Lung (tissue), 12 donors: Measurements from ENCODE around the gene DENND1A. TPM values are rescaled to one million over a fixed set of nuclear protein-coding genes. Genes with fewer than 3 reads are reported as not detected.

Experiments used
- ATAC-seq: fragments of 200-7000 bp; cut with Tn5 transposase; one replicate; pipeline ENCODE4 v1.9.1; 2020; ENCODE audit warnings: moderate number of reproducible peaks; ENCODE audit not compliant: insufficient read depth, low FRiP score
- DNase-seq, 3 donors: peaks; one replicate each; pipeline ENCODE4 v3.0.0-alpha.2; 2013 to 2017
- H3K27ac ChIP-seq, 2 donors: one replicate each; pipeline ENCODE4 v1.5.1; 2013; ENCODE audit warnings: mild to moderate bottlenecking in 2 of 2, moderate library complexity in 2 of 2, control low read depth in 1 of 2, inconsistent platforms in 1 of 2, low read depth in 1 of 2, low read length in 1 of 2
- H3K27me3 ChIP-seq, 3 donors: one replicate each; pipeline ENCODE4 v1.5.1; 2013; ENCODE audit warnings: low read length in 2 of 3; ENCODE audit not compliant: control insufficient read depth in 3 of 3, insufficient read depth in 3 of 3
- H3K36me3 ChIP-seq, 4 donors: one replicate each; pipeline ENCODE4 v1.5.1; 2013; ENCODE audit warnings: low read length in 4 of 4, mild to moderate bottlenecking in 1 of 4, moderate library complexity in 1 of 4; ENCODE audit not compliant: control insufficient read depth in 4 of 4, insufficient read depth in 4 of 4
- H3K4me1 ChIP-seq, 5 donors: one replicate each; pipeline ENCODE4 v1.5.1; 2013; ENCODE audit warnings: low read length in 5 of 5, mild to moderate bottlenecking in 2 of 5, moderate library complexity in 1 of 5; ENCODE audit not compliant: control insufficient read depth in 5 of 5, insufficient read depth in 5 of 5
- H3K4me3 ChIP-seq: one replicate; pipeline ENCODE4 v1.5.1; 2013; ENCODE audit warnings: mild to moderate bottlenecking, control low read depth, moderate library complexity
- H3K9ac ChIP-seq, 2 donors: one replicate each; pipeline ENCODE4 v1.5.1; 2013; ENCODE audit warnings: low read length in 2 of 2, control low read depth in 1 of 2; ENCODE audit not compliant: insufficient read depth in 1 of 2
- H3K9me3 ChIP-seq, 4 donors: one replicate each; pipeline ENCODE4 v1.5.1; 2013; ENCODE audit warnings: low read length in 3 of 4, mild to moderate bottlenecking in 1 of 4, moderate library complexity in 1 of 4; ENCODE audit not compliant: control insufficient read depth in 4 of 4, insufficient read depth in 3 of 4
- CTCF ChIP-seq: IDR thresholded peaks from 2 replicates; pipeline ENCODE4 v1.5.1; 2012; ENCODE audit warnings: mild to moderate bottlenecking; ENCODE audit errors: control extremely low read depth, extremely low read depth
- WGBS, 2 donors: extraction: QIAGEN DNeasy Blood & Tissue Kit; methylation state at CpG; one replicate each; pipeline ENCODE4 v1.1.7; 2013; 5-methylcytosine and 5-hydroxymethylcytosine counted together
- polyA plus RNA-seq, 2 donors: library from polyadenylated mRNA; stranded (reverse); fragments of 200-250 nt; gene quantifications; one replicate each; pipeline ENCODE4 v1.2.1, GENCODE V29; 2013
- total RNA-seq, 2 donors: library from RNA; depleted of rRNA in 1 of 2; stranded (reverse); fragments of >200 nt in 1 of 2; gene quantifications; one replicate each; pipeline ENCODE4 v1.2.1, GENCODE V29; 2014 to 2021
- donor health status: control.
- donor health status: control.
- donor health status: Bipolar disorder and iron deficiency.
- donor health status: healthy.
- donor health status: DM: yes; HTN: yes; CAD: no.

The DENND1A gene
- total and polyA plus RNA-seq, 4 donors: 5.7 to 29.8 (median 14.5) TPM

GRCh38 chr9:123562844-123563346 is 367.0 kb downstream of the DENND1A start:
- ATAC-seq: peak; percentile 62
- H3K36me3 ChIP-seq: no peaks in the 10 kb centered on the region

DNA sequence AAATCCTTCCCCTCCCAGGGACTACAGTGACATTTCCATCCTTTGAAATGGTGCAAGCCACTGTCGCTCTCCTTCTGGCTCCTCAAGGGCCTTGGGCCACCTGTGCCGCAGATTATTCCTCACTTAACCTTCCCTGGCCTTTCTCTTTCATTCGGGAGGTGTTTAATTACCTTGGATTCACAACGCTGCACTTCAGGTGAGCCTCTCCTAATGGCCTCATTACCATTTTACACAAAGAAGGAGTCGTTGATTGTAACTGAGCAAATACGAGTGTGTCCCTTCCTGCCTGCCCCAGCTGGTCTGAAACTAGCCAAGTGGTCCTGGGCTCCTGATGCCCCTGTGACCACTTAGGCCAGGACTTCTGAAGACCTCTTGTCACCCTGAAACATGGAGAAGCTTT is 368.9 kb downstream of the DENND1A start:
- no peak overlapping the region for H3K4me3 ChIP-seq
- peaks cover 0 to 2% (median 0%) of the 10 kb centered on the region in 3 donors for H3K27me3 ChIP-seq
- H3K4me1 ChIP-seq: peaks cover 0 to 1% (median 0%) of the 10 kb centered on the region in 5 donors
- no peak for TF ChIP-seq CTCF
- DNase-seq: no peak
- H3K9ac ChIP-seq: no peak overlapping the region
- ATAC-seq: no peak
- no peak overlapping the region for H3K27ac ChIP-seq
- no peaks in the 10 kb centered on the region for H3K9me3 ChIP-seq
- H3K36me3 ChIP-seq: peaks cover 0 to 10% (median 0%) of the 10 kb centered on the region in 4 donors
- 79 to 88% methylated on average over 6 of the region's 6 CpGs for WGBS, 2 donors

More at GRCh38 chr9:123562844-123563346, 367.0 kb downstream of the DENND1A start:
- 62 to 66% methylated on average over 6 of the region's 6 CpGs for WGBS, 2 donors
- H3K4me1 ChIP-seq: peaks cover 0 to 5% (median 1%) of the 10 kb centered on the region in 5 donors
- peaks cover 0 to 7% (median 0%) of the 10 kb centered on the region in 3 donors for H3K27me3 ChIP-seq
- TF ChIP-seq CTCF: no peak
- DNase-seq: no peak
- no peak overlapping the region for H3K4me3 ChIP-seq
- no peak overlapping the region for H3K9ac ChIP-seq
- no peak overlapping the region for H3K27ac ChIP-seq
- H3K9me3 ChIP-seq: no peaks in the 10 kb centered on the region

GRCh38 chr9:123556464-123557435 is 373.2 kb downstream of the DENND1A start:
- ATAC-seq: no peak
- no peak for TF ChIP-seq CTCF
- Histone ChIP-seq H3K4me3 (no peak overlapping the region), H3K9ac (no peak overlapping the region), H3K27me3 (no peaks in the 10 kb centered on the region), H3K36me3 (peaks cover 0 to 10% (median 0%) of the 10 kb centered on the region in 4 donors), H3K9me3 (no peaks in the 10 kb centered on the region), H3K4me1 (peaks cover 0 to 3% (median 0%) of the 10 kb centered on the region in 5 donors), H3K27ac (no peak overlapping the region)
- WGBS, 2 donors: 83 to 84% methylated on average over 22 of the region's 22 CpGs
- DNase-seq: no peak
